GM19239 (cell line): ENCODE results near the gene RABIF.
"Not testable (repeated sequence)": the region's sequence is repeated elsewhere in the genome, so short reads cannot be mapped to it uniquely, and the experiment has no call there.

Experiments
- DNase-seq: peaks from one replicate; pipeline ENCODE4 v3.0.0; 2011; ENCODE audit warnings: low spot score; ENCODE audit not compliant: insufficient read length
- FAIRE-seq: peaks from 2 replicates; lab custom pipeline; 2011; peaks lifted over from hg19 to GRCh38; lab: Jason Lieb, UNC

RABIF gene

GRCh38 chr1:202836623-202837403, 52.1 kb downstream of the RABIF start:
- FAIRE-seq (no peak), DNase-seq (no peak)

DNA sequence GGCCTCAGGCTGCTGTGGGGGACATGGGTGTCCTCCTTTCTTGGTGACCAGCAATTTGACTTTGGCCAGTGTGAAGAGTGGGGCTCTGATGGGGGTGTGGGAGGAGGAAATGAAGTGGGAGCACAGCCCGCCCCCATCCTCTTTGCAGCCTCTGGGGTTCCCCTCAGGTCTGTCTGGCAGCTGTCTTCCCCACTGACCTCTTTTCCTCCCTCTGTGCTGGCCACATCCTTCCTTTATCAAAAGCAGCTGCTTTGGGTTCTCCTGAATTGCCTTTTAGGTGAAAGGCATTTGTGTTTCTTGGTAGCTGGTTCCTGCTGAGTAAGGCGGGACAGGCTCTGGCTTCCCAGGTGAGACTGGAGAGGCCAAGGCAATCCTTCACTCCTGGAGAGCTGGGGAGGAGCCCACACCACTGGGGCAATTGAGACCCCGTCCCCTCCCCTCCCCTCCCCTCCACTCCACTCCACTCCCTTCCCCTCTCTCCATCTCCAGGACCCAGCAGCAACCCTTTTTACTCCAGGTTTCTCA, 53.3 kb downstream of the RABIF start:
- no peak for FAIRE-seq

DNA sequence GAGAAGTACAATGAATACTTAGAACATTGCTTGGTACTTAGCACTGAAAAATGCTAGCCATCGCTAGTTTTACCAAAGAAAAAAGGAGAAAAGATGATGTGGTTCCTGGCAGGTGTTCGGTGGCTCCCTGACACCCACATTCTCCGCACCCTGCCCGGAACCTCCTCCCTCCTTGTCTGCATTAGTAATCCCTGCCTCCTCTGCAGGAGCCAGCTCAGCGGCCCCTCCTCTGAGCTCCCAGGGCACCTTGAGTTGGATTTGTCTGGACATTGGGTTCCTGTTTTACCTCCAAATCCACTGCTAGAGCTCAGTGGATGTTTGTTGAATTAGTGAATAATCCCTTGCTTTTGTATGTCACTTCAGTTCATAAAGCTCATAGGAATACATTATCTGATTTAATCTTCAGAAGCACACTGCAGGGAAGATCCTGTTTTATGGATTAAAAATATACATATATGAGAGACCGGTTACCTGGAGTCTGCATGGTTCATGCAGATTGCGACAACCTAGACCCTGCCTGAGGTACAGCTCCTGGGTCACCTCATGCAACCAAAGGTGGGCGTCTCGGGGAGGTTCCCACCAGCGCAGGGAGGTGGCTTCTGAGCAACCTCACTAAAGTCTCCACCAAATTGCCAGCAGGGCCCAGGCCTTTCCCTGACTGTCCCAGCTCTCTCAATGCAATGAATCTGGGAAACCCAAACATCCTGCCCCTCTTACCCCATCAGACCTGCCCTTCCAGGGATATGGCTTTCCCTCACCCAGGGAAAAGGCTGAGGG, 54.0 kb downstream of the RABIF start:
- FAIRE-seq (no peak), DNase-seq (no peak)

More for the DNA sequence above, 53.3 kb downstream of the RABIF start:
- no peak for DNase-seq

DNA sequence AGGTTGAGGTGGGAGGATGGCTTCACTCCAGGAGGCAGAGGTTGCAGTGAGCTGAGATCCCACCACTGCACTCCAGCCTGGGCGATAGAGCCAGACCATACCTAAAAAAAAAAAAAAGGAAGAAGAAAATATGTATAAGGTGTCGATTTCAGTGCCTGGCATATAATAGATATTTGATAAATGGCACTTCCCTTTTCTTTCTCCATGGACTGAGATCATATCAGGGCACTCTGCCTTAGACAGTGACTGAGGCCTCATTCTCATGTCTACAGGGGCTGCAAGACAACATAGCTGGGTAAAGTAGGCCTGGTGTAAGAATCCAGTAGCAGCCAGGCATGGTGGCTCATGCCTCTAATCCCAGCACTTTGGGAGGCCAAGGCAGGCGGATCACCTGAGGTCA, 57.0 kb downstream of the RABIF start:
- no peak for FAIRE-seq
- no peak for DNase-seq

- not testable (repeated sequence) for FAIRE-seq
These were observed 59.7 kb downstream of the RABIF start for GRCh38 chr1:202829223-202829622.

More at GRCh38 chr1:202829223-202829622, 59.7 kb downstream of the RABIF start:
- not testable (repeated sequence) for DNase-seq
